DOHH2 (cell line): ENCODE data around the gene KDM1B.

ENCODE experiments used
- CTCF ChIP-seq: fragments of 200-600 bp; sonication (generic); IDR thresholded peaks from one replicate; pipeline ENCODE4 v1.5.1; 2014; ENCODE audit warnings: antibody characterized with exemption, mild to moderate bottlenecking, low read depth, low read length; ENCODE audit not compliant: poor library complexity, severe bottlenecking
- EZH2phosphoT487 ChIP-seq: fragments of 200-600 bp; sonication (generic); IDR thresholded peaks from 2 replicates; pipeline ENCODE4 v1.6.1; 2017; ENCODE audit warnings: borderline replicate concordance, mild to moderate bottlenecking, antibody characterized with exemption, low read length, moderate library complexity, mixed read lengths

- TF ChIP-seq CTCF: no peak
- no peak for TF ChIP-seq EZH2phosphoT487
Observed at GRCh38 chr6:18168264-18168663, 13.0 kb downstream of the KDM1B start.
